Activated CD4-positive, alpha-beta memory T cell treated with anti-CD3 and anti-CD28 coated beads, Interleukin-2, amount 10 ng/mL, durations not matched to agents 7 days and 5 days (primary cell): ENCODE measurements around the gene PPP1R9A. TPM values are rescaled to one million over a fixed set of nuclear protein-coding genes. Genes with fewer than 3 reads are reported as not detected.

ENCODE experiments used
- CTCF ChIA-PET: fragments of 350-600 bp; sonication (Branson Sonifier 250); formaldehyde crosslinking; loops from one replicate; lab custom pipeline; 2021; ENCODE audit warnings: antibody characterized with exemption, inconsistent platforms; lab: Charles Lee
- POLR2A ChIA-PET: fragments of 350-600 bp; sonication (Branson Sonifier 250); formaldehyde crosslinking; loops from one replicate; lab custom pipeline; 2021; ENCODE audit warnings: antibody characterized with exemption; lab: Charles Lee
- DNase-seq: peaks from one replicate; pipeline ENCODE4 v3.0.0-alpha.2; 2020
- H3K27ac Mint-ChIP-seq: one replicate; pipeline ENCODE4 v1.8.0; 2021; ENCODE audit warnings: mild to moderate bottlenecking, mixed read lengths
- H3K27me3 Mint-ChIP-seq: one replicate; pipeline ENCODE4 v1.8.0; 2021; ENCODE audit warnings: mixed read lengths
- H3K36me3 Mint-ChIP-seq: one replicate; pipeline ENCODE4 v1.8.0; 2021; ENCODE audit warnings: low read depth, mixed read lengths
- H3K4me1 Mint-ChIP-seq: one replicate; pipeline ENCODE4 v1.8.0; 2021; ENCODE audit warnings: mixed read lengths
- H3K4me3 Mint-ChIP-seq: one replicate; pipeline ENCODE4 v1.8.0; 2021; ENCODE audit warnings: mild to moderate bottlenecking, mixed read lengths
- H3K9me3 Mint-ChIP-seq: one replicate; pipeline ENCODE4 v1.8.0; 2021; ENCODE audit warnings: mixed read lengths
- total RNA-seq, 2 experiments: library from RNA; stranded (reverse); gene quantifications; one replicate each; pipeline ENCODE4 v1.2.3, GENCODE V29; 2021

PPP1R9A gene
- total RNA-seq, 2 experiments from 2014 or later: not detected

- Mint-ChIP-seq H3K36me3 (no peaks in the 10 kb centered on the region), H3K27ac (no peak overlapping the region), H3K9me3 (no peaks in the 10 kb centered on the region), H3K4me1 (no peaks in the 10 kb centered on the region), H3K27me3 (no peaks in the 10 kb centered on the region), H3K4me3 (no peak overlapping the region)
- ChIA-PET POLR2A (no interaction called here), CTCF (no interaction called here)
- DNase-seq: no peak
Measured at GRCh38 chr7:95088536-95089215, 181.3 kb downstream of the PPP1R9A start.

GRCh38 chr7:95089414-95090315 lies 182.3 kb downstream of the PPP1R9A start:
- Mint-ChIP-seq H3K9me3 (no peaks in the 10 kb centered on the region), H3K27ac (no peak overlapping the region), H3K4me1 (no peaks in the 10 kb centered on the region), H3K27me3 (no peaks in the 10 kb centered on the region), H3K4me3 (no peak overlapping the region), H3K36me3 (no peaks in the 10 kb centered on the region)
- DNase-seq: no peak
- CTCF ChIA-PET: no interaction called here
- POLR2A ChIA-PET: no interaction called here

- DNase-seq: no peak
- ChIA-PET CTCF (no interaction called here), POLR2A (no interaction called here)
- Mint-ChIP-seq H3K27ac (no peak overlapping the region), H3K36me3 (no peaks in the 10 kb centered on the region), H3K4me1 (no peaks in the 10 kb centered on the region), H3K27me3 (no peaks in the 10 kb centered on the region), H3K9me3 (no peaks in the 10 kb centered on the region), H3K4me3 (no peak overlapping the region)
Measured at GRCh38 chr7:95092324-95092723, 184.9 kb downstream of the PPP1R9A start.

GRCh38 chr7:95095259-95095965 lies 188.0 kb downstream of the PPP1R9A start:
- H3K4me1 Mint-ChIP-seq: no peaks in the 10 kb centered on the region
- H3K36me3 Mint-ChIP-seq: no peaks in the 10 kb centered on the region
- no peaks in the 10 kb centered on the region for H3K27me3 Mint-ChIP-seq
- no peak overlapping the region for H3K27ac Mint-ChIP-seq
- ChIA-PET POLR2A (no interaction called here), CTCF (no interaction called here)
- no peak overlapping the region for H3K4me3 Mint-ChIP-seq
- DNase-seq: no peak
- no peaks in the 10 kb centered on the region for H3K9me3 Mint-ChIP-seq

- ChIA-PET CTCF (no interaction called here), POLR2A (no interaction called here)
- no peak overlapping the region for H3K4me3 Mint-ChIP-seq
- H3K36me3 Mint-ChIP-seq: no peaks in the 10 kb centered on the region
- H3K9me3 Mint-ChIP-seq: no peaks in the 10 kb centered on the region
- H3K27me3 Mint-ChIP-seq: no peaks in the 10 kb centered on the region
- no peak overlapping the region for H3K27ac Mint-ChIP-seq
- no peak for DNase-seq
- H3K4me1 Mint-ChIP-seq: no peaks in the 10 kb centered on the region
Measured at GRCh38 chr7:95095966-95096540, 188.7 kb downstream of the PPP1R9A start.

GRCh38 chr7:95097291-95097690 lies 189.9 kb downstream of the PPP1R9A start:
- no peaks in the 10 kb centered on the region for H3K9me3 Mint-ChIP-seq
- no peak for DNase-seq
- no peaks in the 10 kb centered on the region for H3K4me1 Mint-ChIP-seq
- H3K4me3 Mint-ChIP-seq: no peak overlapping the region
- H3K36me3 Mint-ChIP-seq: no peaks in the 10 kb centered on the region
- no peaks in the 10 kb centered on the region for H3K27me3 Mint-ChIP-seq
- H3K27ac Mint-ChIP-seq: no peak overlapping the region
- ChIA-PET POLR2A (no interaction called here), CTCF (no interaction called here)

- POLR2A ChIA-PET: no interaction called here
- Mint-ChIP-seq H3K4me3 (no peak overlapping the region), H3K27ac (no peak overlapping the region), H3K27me3 (no peaks in the 10 kb centered on the region), H3K4me1 (no peaks in the 10 kb centered on the region), H3K36me3 (no peaks in the 10 kb centered on the region), H3K9me3 (no peaks in the 10 kb centered on the region)
- DNase-seq: no peak
- CTCF ChIA-PET: no interaction called here
Measured at GRCh38 chr7:95097851-95098250, 190.5 kb downstream of the PPP1R9A start.

GRCh38 chr7:95099106-95099505 lies 191.7 kb downstream of the PPP1R9A start:
- no peak for DNase-seq
- ChIA-PET POLR2A (no interaction called here), CTCF (no interaction called here)
- Mint-ChIP-seq H3K4me1 (no peaks in the 10 kb centered on the region), H3K4me3 (no peak overlapping the region), H3K27me3 (no peaks in the 10 kb centered on the region), H3K27ac (no peak overlapping the region), H3K36me3 (no peaks in the 10 kb centered on the region), H3K9me3 (no peaks in the 10 kb centered on the region)

GRCh38 chr7:95101422-95101821 lies 194.0 kb downstream of the PPP1R9A start:
- ChIA-PET CTCF (no interaction called here), POLR2A (no interaction called here)
- Mint-ChIP-seq H3K27me3 (no peaks in the 10 kb centered on the region), H3K9me3 (no peaks in the 10 kb centered on the region), H3K4me1 (no peaks in the 10 kb centered on the region), H3K36me3 (no peaks in the 10 kb centered on the region), H3K27ac (no peak overlapping the region), H3K4me3 (no peak overlapping the region)
- no peak for DNase-seq

- ChIA-PET CTCF (no interaction called here), POLR2A (no interaction called here)
- H3K27ac Mint-ChIP-seq: no peak overlapping the region
- no peaks in the 10 kb centered on the region for H3K27me3 Mint-ChIP-seq
- H3K4me3 Mint-ChIP-seq: no peak overlapping the region
- H3K36me3 Mint-ChIP-seq: no peaks in the 10 kb centered on the region
- no peak for DNase-seq
- H3K4me1 Mint-ChIP-seq: no peaks in the 10 kb centered on the region
- H3K9me3 Mint-ChIP-seq: no peaks in the 10 kb centered on the region
Measured at GRCh38 chr7:95102662-95103061, 195.3 kb downstream of the PPP1R9A start.

GRCh38 chr7:95104739-95105138 lies 197.3 kb downstream of the PPP1R9A start:
- Mint-ChIP-seq H3K4me1 (no peaks in the 10 kb centered on the region), H3K27ac (no peak overlapping the region), H3K27me3 (no peaks in the 10 kb centered on the region), H3K4me3 (no peak overlapping the region), H3K9me3 (no peaks in the 10 kb centered on the region), H3K36me3 (no peaks in the 10 kb centered on the region)
- ChIA-PET CTCF (interaction anchor here (1.0 kb wide), 1 partner anchor 10 kb away, joined by 4 read pairs; no protein-coding TSS in a partner anchor), POLR2A (no interaction called here)
- DNase-seq: no peak

GRCh38 chr7:95105627-95106026 lies 198.2 kb downstream of the PPP1R9A start:
- H3K27ac Mint-ChIP-seq: no peak overlapping the region
- no peaks in the 10 kb centered on the region for H3K9me3 Mint-ChIP-seq

GRCh38 chr7:95106401-95106800 lies 199.0 kb downstream of the PPP1R9A start:
- H3K4me3 Mint-ChIP-seq: no peak overlapping the region
- H3K27ac Mint-ChIP-seq: no peak overlapping the region
- no peaks in the 10 kb centered on the region for H3K36me3 Mint-ChIP-seq
- H3K27me3 Mint-ChIP-seq: no peaks in the 10 kb centered on the region
- H3K4me1 Mint-ChIP-seq: no peaks in the 10 kb centered on the region
- CTCF ChIA-PET: no interaction called here
- POLR2A ChIA-PET: no interaction called here
- DNase-seq: no peak
- no peaks in the 10 kb centered on the region for H3K9me3 Mint-ChIP-seq

More at GRCh38 chr7:95105627-95106026, 198.2 kb downstream of the PPP1R9A start:
- H3K4me3 Mint-ChIP-seq: no peak overlapping the region
- POLR2A ChIA-PET: no interaction called here
- no peaks in the 10 kb centered on the region for H3K27me3 Mint-ChIP-seq
- no peaks in the 10 kb centered on the region for H3K4me1 Mint-ChIP-seq
- DNase-seq: no peak
- CTCF ChIA-PET: no interaction called here
- no peaks in the 10 kb centered on the region for H3K36me3 Mint-ChIP-seq
